ENCODE results near the gene DUSP14.

- TF ChIP-seq POLR2A (IDR thresholded peaks at IDR 0.05) (peak; percentile 65 to 92), CTCF (IDR thresholded peaks at IDR 0.05) (peak in 1 of 6 experiments; percentile 10)
Observed at GRCh38 chr17:37489197-37490001, at the start of gene DUSP14.
